Progenitor cell of endocrine pancreas (in vitro differentiated cells): Measurements from ENCODE around the gene ADAM10. TPM values are rescaled to one million over a fixed set of nuclear protein-coding genes. Genes with fewer than 3 reads are reported as not detected.
A peak's percentile ranks its signal among the peaks of the same experiment; 100 is the strongest.

Experiments used
- DNase-seq: peaks from one replicate; pipeline ENCODE4 v3.0.0; 2021; ENCODE audit warnings: low spot score; ENCODE audit not compliant: unreplicated experiment
- H3K27ac Mint-ChIP-seq: 2 replicates; pipeline ENCODE4 v1.8.0; 2021; ENCODE audit warnings: mild to moderate bottlenecking, moderate library complexity, mixed read lengths
- H3K27me3 Mint-ChIP-seq: 2 replicates; pipeline ENCODE4 v1.8.0; 2021; ENCODE audit warnings: mixed read lengths
- H3K36me3 Mint-ChIP-seq: 2 replicates; pipeline ENCODE4 v1.8.0; 2022; ENCODE audit warnings: mixed read lengths; ENCODE audit not compliant: insufficient read depth
- H3K4me1 Mint-ChIP-seq: 2 replicates; pipeline ENCODE4 v1.8.0; 2021; ENCODE audit warnings: low read depth, mixed read lengths
- H3K4me3 Mint-ChIP-seq: 2 replicates; pipeline ENCODE4 v1.8.0; 2021; ENCODE audit warnings: low read depth, mild to moderate bottlenecking, moderate library complexity, mixed read lengths
- H3K9me3 Mint-ChIP-seq: 2 replicates; pipeline ENCODE4 v1.8.0; 2021; ENCODE audit warnings: low read depth, mixed read lengths
- CTCF ChIP-seq: fragments of 200-600 bp; sonication (generic); IDR thresholded peaks from one replicate; pipeline ENCODE4 v1.5.0; 2021; ENCODE audit warnings: antibody characterized with exemption, mild to moderate bottlenecking; ENCODE audit not compliant: unreplicated experiment
- total RNA-seq: library from RNA; stranded (reverse); gene quantifications from 2 replicates; pipeline ENCODE4 v1.2.1, GENCODE V29; 2021

ADAM10 gene
- total RNA-seq, 1 donor from 2014 or later = 237 TPM

- H3K27ac Mint-ChIP-seq = no peak overlapping the region
- no peak overlapping the region for H3K4me3 Mint-ChIP-seq
- no peak for DNase-seq
- no peak for TF ChIP-seq CTCF
- no peaks in the 10 kb centered on the region for H3K9me3 Mint-ChIP-seq
- no peaks in the 10 kb centered on the region for H3K4me1 Mint-ChIP-seq
- H3K27me3 Mint-ChIP-seq = no peaks in the 10 kb centered on the region
- H3K36me3 Mint-ChIP-seq = peaks cover 22% of the 10 kb centered on the region
Measured at GRCh38 chr15:58643996-58644395, 105.5 kb downstream of the ADAM10 start.

- DNase-seq = no peak
- Mint-ChIP-seq H3K27ac (no peak overlapping the region), H3K27me3 (no peaks in the 10 kb centered on the region), H3K36me3 (peaks cover 27% of the 10 kb centered on the region), H3K4me1 (no peaks in the 10 kb centered on the region), H3K4me3 (no peak overlapping the region), H3K9me3 (no peaks in the 10 kb centered on the region)
- no peak for TF ChIP-seq CTCF
Measured at GRCh38 chr15:58641660-58642059, 107.8 kb downstream of the ADAM10 start.

- no peak overlapping the region for H3K4me3 Mint-ChIP-seq
- peak overlapping the region; percentile 41 for H3K27ac Mint-ChIP-seq
- no peak for TF ChIP-seq CTCF
- H3K27me3 Mint-ChIP-seq = no peaks in the 10 kb centered on the region
- DNase-seq = no peak
- peaks cover 22% of the 10 kb centered on the region for H3K36me3 Mint-ChIP-seq
- no peaks in the 10 kb centered on the region for H3K4me1 Mint-ChIP-seq
- no peaks in the 10 kb centered on the region for H3K9me3 Mint-ChIP-seq
Measured at GRCh38 chr15:58639992-58640391, 109.5 kb downstream of the ADAM10 start.

GRCh38 chr15:58639002-58639756 is 110.3 kb downstream of the ADAM10 start:
- Mint-ChIP-seq H3K36me3 (peaks cover 20% of the 10 kb centered on the region), H3K4me1 (no peaks in the 10 kb centered on the region), H3K27me3 (no peaks in the 10 kb centered on the region), H3K4me3 (no peak overlapping the region), H3K27ac (no peak overlapping the region), H3K9me3 (no peaks in the 10 kb centered on the region)
- TF ChIP-seq CTCF = no peak
- DNase-seq = no peak

GRCh38 chr15:58632789-58633188 is 116.7 kb downstream of the ADAM10 start:
- no peak for TF ChIP-seq CTCF
- Mint-ChIP-seq H3K4me1 (peaks cover 3% of the 10 kb centered on the region), H3K4me3 (no peak overlapping the region), H3K36me3 (peaks cover 20% of the 10 kb centered on the region), H3K27me3 (no peaks in the 10 kb centered on the region), H3K27ac (no peak overlapping the region), H3K9me3 (no peaks in the 10 kb centered on the region)
- no peak for DNase-seq
